Amygdala (tissue), 56 donors: Measurements from ENCODE around the gene BNIP1.

Experiments used
- DNase-seq, 56 donors: peaks; one replicate each; lab custom pipeline; 2025; lab: John Stamatoyannopoulos, UW

BNIP1 gene

DNA sequence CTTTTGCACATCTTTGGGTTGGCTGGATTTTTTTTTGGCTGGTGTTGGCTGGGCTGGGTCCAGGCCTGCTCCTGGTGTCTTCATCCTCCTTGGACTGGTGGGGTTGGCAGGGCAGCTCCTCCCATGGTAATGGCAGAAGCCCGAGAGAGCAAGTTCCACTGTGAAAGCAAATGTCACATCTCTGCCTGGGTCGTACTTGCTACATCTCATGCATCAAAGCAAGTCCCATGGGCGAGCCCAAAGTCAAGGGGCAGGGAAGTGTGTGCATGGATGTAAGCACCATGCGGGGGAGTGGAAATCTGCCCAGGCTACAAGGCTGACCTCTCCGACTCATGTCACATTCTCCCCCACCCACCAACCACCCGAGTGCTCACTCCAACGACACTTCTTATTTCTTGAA is 64.0 kb downstream of the BNIP1 start:
- no peak for DNase-seq

DNA sequence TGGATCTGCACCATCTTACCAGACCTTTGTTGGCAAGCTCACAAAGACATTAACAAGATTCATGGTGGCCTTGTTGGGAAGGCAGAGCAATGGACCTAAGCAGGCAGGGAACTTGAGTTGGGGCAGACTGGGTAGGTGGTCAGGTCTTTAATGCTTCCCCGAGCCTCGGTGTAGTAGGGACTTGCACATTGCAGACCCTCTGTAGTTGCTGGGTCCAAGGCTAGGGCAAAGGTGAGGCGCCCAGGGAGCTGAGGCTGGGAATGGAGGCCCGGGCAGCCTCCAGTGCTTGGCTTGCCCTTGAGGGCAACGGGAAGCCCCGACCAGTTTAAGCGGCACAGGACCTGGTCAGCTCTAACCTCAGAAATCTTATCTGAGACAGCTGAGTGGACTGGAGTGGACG is 66.5 kb downstream of the BNIP1 start:
- DNase-seq: no peak

DNA sequence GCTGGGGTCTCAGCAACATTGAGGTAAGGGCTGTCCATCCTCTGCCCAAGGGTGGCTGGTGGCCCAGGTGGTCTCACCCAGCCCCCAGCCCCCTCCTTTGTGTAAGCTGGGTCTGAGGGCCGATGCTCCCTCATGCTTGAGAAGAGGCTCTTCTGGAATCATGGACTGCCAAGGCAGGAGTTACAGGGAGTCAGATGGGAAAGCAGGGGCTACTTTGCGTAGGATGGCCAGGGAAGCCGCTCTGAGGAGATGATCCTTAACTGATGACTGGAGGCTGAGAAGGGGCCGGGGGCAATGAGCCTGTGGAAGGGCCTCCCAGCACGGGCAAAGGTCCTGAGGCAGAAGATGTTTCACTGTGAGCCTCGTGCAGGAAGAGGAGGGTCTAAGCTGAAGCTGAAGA is 67.0 kb downstream of the BNIP1 start:
- DNase-seq: no peak

- no peak for DNase-seq
These were observed 69.1 kb downstream of the BNIP1 start for GRCh38 chr5:173213236-173213933.
